GM18909 (cell line): ENCODE measurements around the gene PRDX2.

Source experiments
- ATAC-seq: cut with Tn5 transposase; IDR thresholded peaks from one replicate; pipeline ENCODE4 v1.9.1; 2021; ENCODE audit warnings: mild to moderate bottlenecking; ENCODE audit not compliant: unreplicated experiment, poor library complexity

The PRDX2 gene

GRCh38 chr19:12757544-12758274 lies 43.9 kb downstream of the PRDX2 start:
- no peak for ATAC-seq

DNA sequence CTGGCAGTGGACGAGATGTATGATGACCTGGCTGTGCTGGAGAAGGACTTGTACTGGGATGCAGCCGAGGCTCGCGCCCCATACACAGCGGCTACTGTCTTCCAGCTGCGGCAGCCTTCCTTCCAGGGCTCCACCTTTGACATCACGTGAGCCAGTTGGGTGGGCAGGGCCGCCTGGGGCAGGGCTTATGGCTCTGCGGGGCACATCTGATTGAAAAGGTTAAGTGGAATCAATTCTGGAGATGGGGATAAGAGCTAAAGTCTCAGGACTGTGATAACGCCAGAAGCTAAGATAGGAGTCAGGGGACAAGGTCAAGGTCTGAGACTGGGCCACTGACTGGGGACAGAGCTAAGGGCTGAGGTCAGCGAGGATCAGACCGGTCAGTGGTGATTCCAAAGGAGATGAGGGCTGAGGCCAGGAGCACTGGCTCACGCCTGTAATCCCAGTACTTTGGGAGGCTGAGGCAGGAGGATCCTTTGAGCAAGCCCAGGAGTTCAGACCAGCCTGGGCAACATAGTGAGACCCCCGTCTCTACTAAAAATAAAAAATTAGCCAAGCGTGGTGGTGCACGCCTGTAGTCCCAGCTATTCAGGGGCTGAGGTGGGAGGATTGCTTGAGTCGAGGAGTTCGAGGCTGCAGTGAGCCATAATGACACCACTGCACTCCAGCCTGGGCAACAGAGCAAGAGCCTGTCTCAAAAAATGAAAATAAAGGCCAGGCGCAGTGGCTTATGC lies 45.3 kb downstream of the PRDX2 start:
- no peak for ATAC-seq

- no peak for ATAC-seq
Measured at GRCh38 chr19:12754465-12755196, 47.0 kb downstream of the PRDX2 start.

GRCh38 chr19:12752056-12752781 lies 49.4 kb downstream of the PRDX2 start:
- no peak for ATAC-seq

DNA sequence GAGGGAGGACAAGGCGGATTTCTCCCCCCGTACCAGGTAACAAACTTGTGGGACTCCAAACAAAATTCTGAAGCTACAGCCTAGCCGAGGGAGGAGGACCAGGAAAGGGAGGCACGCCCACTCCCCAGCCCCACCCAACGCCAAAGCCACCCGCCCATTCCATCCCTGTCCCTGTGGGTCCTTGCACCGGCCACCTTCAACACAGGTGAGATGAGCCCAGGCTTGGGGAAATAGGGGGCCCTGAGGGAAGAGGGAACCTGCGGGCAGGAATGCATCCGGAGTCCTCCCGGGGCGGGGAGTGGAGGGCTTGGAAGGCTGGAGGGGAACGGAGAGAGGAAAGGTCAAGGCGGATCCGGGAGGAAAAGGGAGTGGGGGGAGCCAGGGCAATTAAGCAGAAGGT lies 50.0 kb downstream of the PRDX2 start, which contains the start of gene BEST2:
TSS of gene BEST2 (plus strand) at position 157 of the 400 bp plus-strand sequence. CDS start 802 bp downstream, outside the sequence.
- no peak for ATAC-seq

GRCh38 chr19:12750851-12751250 lies 50.7 kb downstream of the PRDX2 start:
- no peak for ATAC-seq

GRCh38 chr19:12749938-12750521 lies 51.6 kb downstream of the PRDX2 start:
- no peak for ATAC-seq

DNA sequence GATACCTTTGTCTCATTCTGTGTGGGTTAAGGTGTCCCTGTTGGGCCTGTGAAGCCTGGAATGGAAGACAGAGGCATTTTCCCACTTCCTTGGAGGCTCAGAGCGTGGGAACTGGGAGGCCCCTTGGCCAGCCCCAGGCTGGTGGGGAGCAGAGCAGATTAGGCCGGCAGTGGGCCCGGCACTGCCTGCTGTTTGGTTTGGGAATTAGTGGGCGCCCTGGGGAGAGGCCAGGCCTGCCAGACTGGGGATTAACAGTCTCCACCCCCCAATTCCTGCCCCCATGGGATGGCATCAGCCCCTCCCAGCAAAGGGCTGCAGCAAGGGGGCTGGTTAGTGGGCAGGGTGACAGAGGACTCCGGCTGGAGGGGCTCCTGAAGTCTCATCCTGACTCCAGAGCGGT lies 53.1 kb downstream of the PRDX2 start:
- no peak for ATAC-seq
